ENCODE data around the gene ZNF225. TPM values are rescaled to one million over a fixed set of nuclear protein-coding genes. Genes with fewer than 3 reads are reported as not detected.
A peak's percentile ranks its signal among the peaks of the same experiment; 100 is the strongest.

ZNF225 gene
- polyA plus RNA-seq, 1 experiment: 5.1 TPM

GRCh38 chr19:44131955-44132354 is 18.8 kb downstream of the ZNF225 start:
- TF ChIP-seq, protein P1, sequence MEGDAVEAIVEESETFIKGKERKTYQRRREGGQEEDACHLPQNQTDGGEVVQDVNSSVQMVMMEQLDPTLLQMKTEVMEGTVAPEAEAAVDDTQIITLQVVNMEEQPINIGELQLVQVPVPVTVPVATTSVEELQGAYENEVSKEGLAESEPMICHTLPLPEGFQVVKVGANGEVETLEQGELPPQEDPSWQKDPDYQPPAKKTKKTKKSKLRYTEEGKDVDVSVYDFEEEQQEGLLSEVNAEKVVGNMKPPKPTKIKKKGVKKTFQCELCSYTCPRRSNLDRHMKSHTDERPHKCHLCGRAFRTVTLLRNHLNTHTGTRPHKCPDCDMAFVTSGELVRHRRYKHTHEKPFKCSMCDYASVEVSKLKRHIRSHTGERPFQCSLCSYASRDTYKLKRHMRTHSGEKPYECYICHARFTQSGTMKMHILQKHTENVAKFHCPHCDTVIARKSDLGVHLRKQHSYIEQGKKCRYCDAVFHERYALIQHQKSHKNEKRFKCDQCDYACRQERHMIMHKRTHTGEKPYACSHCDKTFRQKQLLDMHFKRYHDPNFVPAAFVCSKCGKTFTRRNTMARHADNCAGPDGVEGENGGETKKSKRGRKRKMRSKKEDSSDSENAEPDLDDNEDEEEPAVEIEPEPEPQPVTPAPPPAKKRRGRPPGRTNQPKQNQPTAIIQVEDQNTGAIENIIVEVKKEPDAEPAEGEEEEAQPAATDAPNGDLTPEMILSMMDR (IDR thresholded peaks at IDR 0.05; ENCODE audit: low read depth, low read length): no peak
- H3K27ac ChIP-seq (ENCODE audit: low read depth, low read length): no peak overlapping the region
- DNase-seq (ENCODE audit: low read depth, low spot score): no peak
- ChIA-PET POLR2A (no interaction called here), CTCF (no interaction called here)
- H3K27me3 ChIP-seq (ENCODE audit: control insufficient read depth, insufficient read depth, low read length): no peaks in the 10 kb centered on the region
- no peak overlapping the region for H3K4me3 ChIP-seq (ENCODE audit: low read depth, low read length)
- H3K9me3 ChIP-seq (ENCODE audit: control insufficient read depth, insufficient read depth, low read length): peaks cover 6% of the 10 kb centered on the region

DNA sequence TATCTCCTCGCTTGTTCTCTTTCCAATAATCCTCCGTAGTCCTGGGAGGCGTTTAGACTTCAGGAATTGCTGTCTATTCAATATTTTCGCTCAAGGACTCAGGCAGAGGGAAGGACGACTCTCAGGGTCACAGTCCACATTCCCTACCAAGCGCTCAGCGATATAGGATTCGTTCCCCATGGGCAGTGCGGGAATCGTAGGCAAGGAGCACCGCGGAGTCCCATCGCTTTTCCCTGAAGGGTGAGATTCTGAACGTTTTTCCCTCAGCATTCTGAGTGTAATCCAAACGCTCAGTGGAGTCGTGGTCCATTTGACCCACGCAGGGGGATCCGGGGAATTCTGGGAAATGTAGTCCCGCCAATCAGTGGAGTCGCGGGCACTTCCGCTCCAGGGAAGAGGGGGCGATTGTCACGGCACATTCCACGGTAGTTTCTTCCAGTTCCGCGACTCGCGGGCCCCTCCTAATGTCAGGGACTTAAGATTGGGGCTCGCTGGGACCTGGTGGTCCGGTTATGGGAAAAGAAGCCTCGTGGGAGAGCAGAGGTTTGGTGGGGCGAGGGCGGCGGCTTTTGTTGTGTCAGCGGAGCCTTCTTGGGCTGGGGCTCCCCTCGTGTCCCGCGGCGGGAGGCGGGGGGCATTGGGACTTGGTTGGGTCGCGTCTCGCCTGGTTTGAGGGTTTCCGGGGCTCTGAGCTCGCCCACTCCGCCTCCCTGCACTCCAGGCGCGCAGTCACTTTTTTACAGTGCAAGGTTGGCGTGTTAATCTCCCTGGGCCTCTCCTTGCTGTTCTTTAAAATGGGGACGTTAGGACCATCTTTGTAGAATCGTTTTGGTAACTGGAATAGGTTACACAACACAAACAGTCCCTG is 28.2 kb downstream of the ZNF225 start, which contains the start of gene ZNF234:
Gene ZNF234 (plus strand): TSS at position 364 of the 868 bp plus-strand sequence. CDS start 3,079 bp downstream, outside the sequence.
- no peaks in the 10 kb centered on the region for H3K9me3 ChIP-seq (ENCODE audit: control insufficient read depth, insufficient read depth, low read length)
- H3K27me3 ChIP-seq (ENCODE audit: control insufficient read depth, insufficient read depth, low read length): no peaks in the 10 kb centered on the region
- DNase-seq (ENCODE audit: low read depth, low spot score): peak; percentile 67
- peak within 1 kb of the TSS; percentile 70 for H3K27ac ChIP-seq (ENCODE audit: low read depth, low read length)
- TF ChIP-seq, protein P1 (IDR thresholded peaks at IDR 0.05; ENCODE audit: low read depth, low read length): no peak
- peak within 1 kb of the TSS; percentile 89 for H3K4me3 ChIP-seq (ENCODE audit: low read depth, low read length)
- POLR2A ChIA-PET: interaction anchor here (1.0 kb wide), 1 partner anchor 24 kb away, joined by 3 read pairs; the partner anchor contains the start of gene ZNF226
- CTCF ChIA-PET: no interaction called here

DNA sequence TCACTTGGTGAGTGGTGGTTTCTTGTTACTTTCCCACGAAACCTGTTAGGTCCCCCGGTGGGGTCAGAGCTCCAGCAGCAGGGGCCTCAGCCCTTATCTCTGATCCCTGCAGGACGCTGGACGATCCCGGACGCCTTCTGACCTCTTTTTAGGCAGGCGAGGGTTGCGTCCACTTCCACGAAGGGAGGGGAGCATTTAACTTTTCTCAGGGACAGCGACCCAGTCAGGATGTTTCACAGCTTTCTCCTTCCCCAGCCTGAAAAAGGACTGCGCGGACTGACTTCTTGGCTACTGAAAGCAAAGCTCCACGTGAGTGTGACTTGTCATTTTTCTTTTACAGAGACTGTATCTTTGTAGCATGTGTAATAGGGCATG is 28.8 kb downstream of the ZNF225 start:
- CTCF ChIA-PET: no interaction called here
- POLR2A ChIA-PET: interaction anchor here (1.0 kb wide), 1 partner anchor 23 kb away, joined by 3 read pairs; the partner anchor contains the start of gene ZNF226
- H3K27ac ChIP-seq (ENCODE audit: low read depth, low read length): no peak overlapping the region
- no peaks in the 10 kb centered on the region for H3K9me3 ChIP-seq (ENCODE audit: control insufficient read depth, insufficient read depth, low read length)
- H3K27me3 ChIP-seq (ENCODE audit: control insufficient read depth, insufficient read depth, low read length): no peaks in the 10 kb centered on the region
- TF ChIP-seq, protein P1 (IDR thresholded peaks at IDR 0.05; ENCODE audit: low read depth, low read length): no peak
- peak overlapping the region; percentile 89 for H3K4me3 ChIP-seq (ENCODE audit: low read depth, low read length)
- DNase-seq (ENCODE audit: low read depth, low spot score): no peak

DNA sequence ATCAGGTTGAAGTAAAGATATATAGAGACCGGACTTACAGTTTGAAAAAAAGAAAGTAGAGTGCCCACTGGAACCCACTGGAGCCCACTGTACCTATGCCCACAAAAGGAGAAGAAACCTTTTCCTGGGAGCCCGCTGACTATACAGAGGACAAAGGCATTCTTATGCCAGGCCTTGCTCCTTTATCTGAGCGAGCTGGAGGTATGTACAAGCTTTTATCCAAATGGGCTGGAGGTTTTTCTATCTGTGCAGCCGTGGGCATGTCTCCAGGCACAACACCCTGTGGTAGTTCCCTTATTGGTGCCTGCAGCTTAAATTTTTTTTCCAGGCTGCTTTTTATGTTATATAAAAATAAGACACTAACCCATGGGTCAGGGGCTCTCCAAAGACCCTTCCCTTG is 36.6 kb downstream of the ZNF225 start:
- no peak overlapping the region for H3K4me3 ChIP-seq (ENCODE audit: low read depth, low read length)
- ChIA-PET CTCF (no interaction called here), POLR2A (no interaction called here)
- no peaks in the 10 kb centered on the region for H3K27me3 ChIP-seq (ENCODE audit: control insufficient read depth, insufficient read depth, low read length)
- TF ChIP-seq, protein P1 (IDR thresholded peaks at IDR 0.05; ENCODE audit: low read depth, low read length): no peak
- peaks cover 3% of the 10 kb centered on the region; the same call in 1 of the 2 replicates for H3K9me3 ChIP-seq (ENCODE audit: control insufficient read depth, insufficient read depth, low read length)
- DNase-seq (ENCODE audit: low read depth, low spot score): no peak
- no peak overlapping the region for H3K27ac ChIP-seq (ENCODE audit: low read depth, low read length)

DNA sequence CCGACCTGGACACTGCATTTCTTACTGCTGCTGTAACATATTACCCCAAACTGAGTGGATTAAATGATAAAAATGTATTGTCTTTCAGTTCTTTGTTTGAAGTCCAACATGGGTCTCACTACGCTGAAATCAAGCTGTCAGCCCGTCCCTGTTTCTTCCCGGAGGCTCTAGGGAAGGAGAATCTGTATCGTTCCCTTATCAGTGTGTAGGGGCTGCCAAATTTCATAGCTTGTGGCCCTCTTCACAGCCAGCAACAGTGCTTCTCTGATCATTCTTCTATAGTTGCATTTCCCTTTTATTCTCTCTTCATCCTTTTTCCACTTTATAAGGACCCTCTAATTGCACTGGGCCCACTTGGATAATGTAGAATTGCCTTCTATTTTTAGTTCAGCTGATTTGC is 38.3 kb downstream of the ZNF225 start:
- POLR2A ChIA-PET: interaction anchor here (0.7 kb wide), 1 partner anchor 17 kb away, joined by 3 read pairs; no protein-coding TSS in a partner anchor

More for the DNA sequence above, 38.3 kb downstream of the ZNF225 start:
- no peak overlapping the region for H3K4me3 ChIP-seq (ENCODE audit: low read depth, low read length)
- H3K9me3 ChIP-seq (ENCODE audit: control insufficient read depth, insufficient read depth, low read length): peaks cover 10% of the 10 kb centered on the region; the same call in 1 of the 2 replicates
- H3K27me3 ChIP-seq (ENCODE audit: control insufficient read depth, insufficient read depth, low read length): no peaks in the 10 kb centered on the region
- TF ChIP-seq, protein P1 (IDR thresholded peaks at IDR 0.05; ENCODE audit: low read depth, low read length): no peak
- no peak for DNase-seq (ENCODE audit: low read depth, low spot score)
- H3K27ac ChIP-seq (ENCODE audit: low read depth, low read length): no peak overlapping the region
- CTCF ChIA-PET: no interaction called here
